ENCODE measurements around the gene PLA2G5.
"Not testable (repeated sequence)": the region's sequence is repeated elsewhere in the genome, so short reads cannot be mapped to it uniquely, and the experiment has no call there.

PLA2G5 gene, protein sequence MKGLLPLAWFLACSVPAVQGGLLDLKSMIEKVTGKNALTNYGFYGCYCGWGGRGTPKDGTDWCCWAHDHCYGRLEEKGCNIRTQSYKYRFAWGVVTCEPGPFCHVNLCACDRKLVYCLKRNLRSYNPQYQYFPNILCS

DNA sequence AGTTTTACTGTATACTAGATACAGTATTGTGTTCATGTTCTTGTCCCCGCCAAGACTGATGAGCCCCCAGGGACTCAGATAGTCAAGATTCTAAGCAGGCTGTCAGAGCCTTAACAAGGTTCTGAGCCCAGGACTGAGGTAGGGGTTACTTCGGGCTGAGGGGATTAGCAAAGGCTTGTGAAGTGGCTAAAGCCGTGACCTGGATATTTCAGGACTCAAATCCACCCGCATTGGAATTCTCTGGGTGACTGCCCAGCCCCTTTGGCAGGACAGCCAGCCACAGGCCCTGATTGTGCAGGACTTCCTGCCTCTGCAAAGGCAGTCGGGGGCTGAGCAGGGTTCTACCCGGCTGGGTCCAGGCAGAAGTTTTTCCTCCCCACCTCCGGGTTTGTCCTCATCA lies at the start of gene PLA2G5:
PLA2G5 (plus strand) TSS at position 321 of the 400 bp plus-strand sequence. CDS start 14,637 bp downstream, outside the sequence.
- DNase-seq (ENCODE audit: low read depth): no peak

DNA sequence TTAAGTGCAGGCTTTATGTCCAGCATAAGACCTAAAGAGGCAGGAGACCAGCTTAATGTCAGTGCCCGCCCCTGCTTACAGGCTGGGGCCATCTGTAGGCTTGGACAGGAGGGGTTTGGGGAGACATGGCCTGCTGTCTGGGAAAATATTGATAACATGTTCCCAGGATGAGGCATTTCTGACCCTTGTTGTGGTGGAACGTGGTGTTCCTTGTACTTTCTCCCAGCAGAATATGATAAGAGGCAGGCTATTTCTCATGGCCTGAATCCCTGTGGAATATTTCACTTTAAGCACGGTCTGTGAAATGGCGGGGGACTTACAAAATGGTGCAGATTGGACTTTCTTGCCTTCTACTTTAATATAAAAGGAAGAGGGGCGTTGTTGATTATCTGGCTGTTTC lies 41.9 kb upstream of the PLA2G5 start:
- DNase-seq (ENCODE audit: low read depth): no peak

DNA sequence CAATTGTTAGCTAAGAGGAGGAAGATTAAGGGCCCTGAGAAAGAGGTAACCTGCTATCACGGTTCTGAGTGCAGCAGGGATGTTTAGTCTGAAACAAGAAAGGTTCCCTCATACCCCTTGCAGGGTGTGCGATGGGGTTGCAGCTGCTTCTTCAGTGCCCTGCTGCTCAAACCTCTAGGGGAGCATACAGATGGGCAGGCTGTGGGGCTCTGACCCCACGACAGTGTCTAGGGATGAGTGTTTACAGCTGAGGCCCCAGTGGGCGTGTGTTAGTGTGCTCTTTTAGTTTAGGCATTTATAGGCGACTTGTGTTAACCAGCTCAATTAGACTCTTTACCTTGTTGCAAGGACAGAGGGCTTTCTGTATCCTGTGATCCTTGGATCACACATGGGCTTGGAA lies 41.3 kb upstream of the PLA2G5 start:
- DNase-seq (ENCODE audit: low read depth): no peak

DNA sequence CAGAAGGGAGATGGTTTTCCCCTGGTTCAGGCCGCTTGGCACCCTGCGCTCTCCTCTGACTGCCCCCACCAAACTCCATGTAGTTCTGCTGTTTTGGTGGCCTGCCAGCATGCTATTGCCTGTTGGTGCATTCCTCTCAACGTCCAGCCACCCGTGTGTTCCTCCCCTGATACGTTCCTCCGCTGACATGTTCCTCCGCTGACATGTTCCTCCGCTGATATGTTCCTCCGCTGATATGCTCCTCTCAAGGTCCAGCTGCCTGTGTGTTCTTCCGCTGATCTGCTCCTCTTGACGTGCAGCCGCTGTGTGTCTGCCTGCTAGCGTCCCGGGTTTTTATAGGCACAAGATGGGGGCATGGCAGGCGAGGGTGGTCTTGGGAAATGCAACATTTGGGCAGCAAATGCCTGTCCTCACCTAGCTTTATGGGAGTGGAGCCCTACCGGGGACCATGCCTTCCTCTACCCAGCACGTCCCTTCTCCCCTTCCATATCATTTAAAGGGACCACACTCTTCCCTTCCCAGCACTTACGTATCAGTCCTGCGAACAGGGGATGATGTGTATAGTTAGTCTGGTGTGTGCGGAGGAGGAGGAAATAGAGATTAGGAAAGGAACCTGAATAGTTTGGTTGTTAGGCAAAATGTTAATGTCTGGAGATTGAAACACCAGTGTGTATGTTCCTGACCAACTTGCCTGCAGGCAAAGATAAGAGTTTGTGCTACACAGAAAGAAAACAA lies 40.6 kb upstream of the PLA2G5 start:
- DNase-seq (ENCODE audit: low read depth): no peak

DNA sequence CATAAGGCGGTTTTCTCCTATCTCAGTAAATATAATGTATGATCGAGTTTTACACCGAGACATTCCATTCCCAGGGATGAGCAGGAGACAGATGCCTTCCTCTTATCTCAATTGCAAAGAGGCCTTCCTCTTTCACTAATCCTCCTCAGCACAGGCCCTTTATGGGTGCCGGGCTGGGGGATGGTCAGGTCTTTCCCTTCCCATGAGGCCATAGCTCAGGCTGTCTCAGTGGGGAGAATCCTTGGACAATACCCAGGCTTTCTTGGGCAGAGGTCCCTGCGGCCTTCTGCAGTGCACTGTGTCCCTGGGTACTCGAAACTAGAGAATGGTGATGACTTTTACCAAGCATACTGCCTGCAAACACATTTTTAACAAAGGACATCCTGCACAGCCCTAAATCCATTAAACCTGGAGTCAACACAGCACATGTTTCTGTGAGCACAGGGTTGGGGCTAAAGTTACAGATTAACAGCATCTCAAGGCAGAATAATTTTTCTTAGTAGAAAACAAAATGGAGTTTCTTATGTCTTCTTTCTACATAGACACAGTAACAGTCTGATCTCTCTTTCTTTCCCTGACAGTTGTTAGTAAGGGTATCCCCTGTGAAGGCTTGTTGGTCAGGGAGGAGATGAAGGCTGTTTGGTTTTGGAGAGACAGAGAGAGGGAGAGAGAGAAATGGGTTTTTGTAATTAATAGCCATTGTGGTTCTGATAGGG lies 39.4 kb upstream of the PLA2G5 start:
- DNase-seq (ENCODE audit: low read depth): not testable (repeated sequence)

DNA sequence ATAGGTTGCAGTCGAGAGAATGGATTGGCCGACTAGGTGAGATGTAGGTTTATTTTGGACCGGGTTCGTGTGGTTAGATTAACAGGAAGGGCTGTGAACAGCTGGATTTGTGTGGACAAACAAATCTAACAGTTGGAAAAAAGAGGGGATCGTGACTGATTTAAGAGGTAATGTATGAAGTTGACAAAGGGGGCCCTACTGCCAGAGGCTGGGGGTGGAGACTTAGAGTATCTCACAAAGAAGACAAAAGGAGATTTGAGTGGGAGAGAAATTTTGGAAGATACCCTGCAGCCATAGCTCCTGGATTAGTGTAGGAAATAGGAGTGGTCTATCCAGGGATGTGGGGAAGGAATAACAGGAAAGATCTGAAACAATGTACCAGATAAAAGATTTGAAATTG lies 38.8 kb upstream of the PLA2G5 start:
- no peak for DNase-seq (ENCODE audit: low read depth)

DNA sequence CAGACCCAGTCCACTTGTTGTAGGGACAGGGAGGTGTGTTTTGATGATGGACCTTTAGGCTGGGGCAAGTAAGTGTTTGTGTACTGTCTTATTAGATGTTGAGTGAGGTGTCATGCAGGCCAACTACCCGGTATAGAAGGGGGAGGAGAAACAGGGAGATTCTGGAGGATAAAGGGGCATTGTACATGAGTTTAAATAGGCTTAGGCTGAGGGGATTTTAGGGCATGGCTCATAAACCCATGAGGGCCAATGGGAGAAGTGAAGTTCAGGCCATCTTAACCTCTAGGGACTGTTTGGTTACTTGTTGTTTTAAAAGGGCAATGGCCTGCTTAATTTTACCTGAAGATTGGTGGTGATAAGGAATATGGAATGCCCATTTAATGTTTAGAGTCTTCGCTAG lies 38.2 kb upstream of the PLA2G5 start:
- no peak for DNase-seq (ENCODE audit: low read depth)

DNA sequence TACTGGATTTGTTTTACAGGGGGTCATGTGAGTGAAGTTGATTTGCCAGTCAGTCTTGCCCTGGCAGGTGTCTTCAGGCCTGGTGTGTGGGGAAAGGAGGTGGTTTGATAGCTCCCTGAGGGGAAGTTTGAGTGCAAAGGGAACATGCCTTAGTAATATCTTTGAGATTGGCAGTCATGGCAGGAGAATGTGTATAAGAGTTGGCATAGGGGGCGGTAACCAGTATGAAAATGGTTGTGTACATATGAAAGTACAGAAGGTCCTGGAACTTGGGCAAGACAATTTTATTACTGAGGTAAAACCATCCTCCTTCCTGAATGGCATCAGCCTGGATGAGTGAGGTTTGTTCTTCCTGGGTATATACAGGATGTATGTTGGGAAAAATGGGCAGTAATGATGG lies 37.6 kb upstream of the PLA2G5 start:
- DNase-seq (ENCODE audit: low read depth): no peak

DNA sequence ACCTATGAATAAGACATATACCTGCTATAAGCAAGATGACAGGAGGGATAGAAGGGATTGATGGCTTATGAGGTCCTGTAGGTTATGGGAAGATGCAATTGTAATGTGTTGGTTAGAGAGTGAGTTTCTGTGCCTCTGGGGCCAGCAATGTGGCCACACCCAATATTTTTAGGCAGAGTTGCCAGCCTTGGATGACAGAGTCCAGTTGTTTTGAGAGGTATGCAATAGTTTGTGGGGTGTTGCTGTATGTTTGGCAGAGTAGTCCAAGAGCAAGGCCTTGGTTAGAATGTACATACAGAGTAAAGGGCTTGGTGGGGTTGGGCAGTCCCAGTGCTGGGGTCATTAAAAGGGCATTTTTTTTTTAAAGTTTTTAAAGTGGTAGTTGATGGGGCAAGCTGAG lies 36.6 kb upstream of the PLA2G5 start:
- DNase-seq (ENCODE audit: low read depth): no peak

DNA sequence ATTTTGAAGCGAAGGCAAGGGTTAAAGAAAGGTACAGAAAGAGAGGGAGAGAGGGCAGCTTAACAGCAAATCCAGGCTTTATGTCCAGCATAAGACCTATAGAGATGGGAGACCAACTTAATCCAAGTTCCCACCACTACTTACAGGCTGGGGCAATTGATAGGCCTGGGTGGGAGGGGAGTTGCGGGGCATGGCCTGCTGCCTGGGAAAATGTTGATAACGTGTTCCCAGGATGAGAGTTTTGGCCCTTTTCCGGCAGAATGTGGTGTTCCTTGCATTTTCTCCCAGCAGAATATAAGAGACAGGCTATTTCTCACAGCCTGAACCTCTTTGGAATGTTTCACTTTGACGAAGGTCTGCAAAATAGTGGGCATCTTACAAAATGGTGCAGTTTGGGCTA lies 34.9 kb upstream of the PLA2G5 start:
- DNase-seq (ENCODE audit: low read depth): no peak

DNA sequence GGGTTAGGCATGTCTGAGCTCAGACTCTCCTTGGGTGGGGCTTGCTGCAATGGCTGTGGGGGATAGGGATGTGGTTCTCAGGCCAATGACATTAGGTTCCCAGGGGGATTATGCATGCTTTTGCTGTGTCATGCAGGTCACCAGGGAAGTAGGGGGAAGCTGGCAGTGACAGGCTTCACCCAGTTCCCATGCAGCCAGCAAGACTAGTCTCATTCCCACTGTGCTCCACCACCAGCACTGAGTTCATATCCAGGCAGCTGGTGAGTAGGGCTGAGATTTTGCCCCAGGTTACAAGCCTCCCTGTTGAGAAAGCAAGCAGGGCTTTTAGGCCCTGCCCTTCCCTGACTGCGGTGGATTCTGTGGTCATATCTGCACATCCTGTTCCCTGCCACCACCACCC lies 32.1 kb upstream of the PLA2G5 start:
- DNase-seq (ENCODE audit: low read depth): peak; percentile 35

DNA sequence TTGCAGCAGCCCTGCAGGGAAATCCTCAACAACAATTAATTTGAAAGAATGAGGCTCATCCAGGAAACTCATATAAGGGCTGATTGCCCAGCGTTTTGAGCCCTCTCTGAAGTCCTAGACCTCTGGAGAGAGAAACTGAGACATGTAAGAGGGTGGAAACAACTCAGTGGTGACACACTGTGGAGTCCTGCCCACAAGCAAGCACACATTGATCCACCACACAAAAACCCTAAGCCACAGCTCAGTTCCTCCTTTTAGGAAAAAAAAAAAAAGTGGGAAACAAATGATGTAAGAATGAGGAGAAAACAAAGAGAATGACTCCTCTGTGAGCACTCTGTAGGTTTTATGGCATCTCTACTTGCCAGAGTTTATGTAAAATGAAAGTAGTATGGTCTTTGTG lies 22.9 kb upstream of the PLA2G5 start:
- no peak for DNase-seq (ENCODE audit: low read depth)

DNA sequence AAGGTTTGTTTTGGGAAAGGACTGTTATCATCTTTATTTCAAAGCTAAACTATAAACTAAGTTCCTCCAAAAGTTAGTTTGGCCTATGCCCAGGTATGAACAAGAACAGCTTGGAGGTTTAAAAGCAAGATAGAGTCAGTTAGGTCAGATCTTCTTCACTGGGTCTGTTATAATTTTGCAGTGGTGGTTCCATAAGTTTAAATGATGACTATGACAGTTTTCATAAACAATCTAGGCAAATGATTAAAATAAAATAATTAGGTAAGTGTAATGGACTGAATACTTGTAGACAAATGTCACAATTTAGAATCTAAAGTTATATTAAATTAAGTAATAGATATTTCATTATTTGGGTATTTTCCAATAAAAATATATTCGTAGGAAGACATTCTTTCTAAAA lies 21.4 kb upstream of the PLA2G5 start:
- no peak for DNase-seq (ENCODE audit: low read depth)

DNA sequence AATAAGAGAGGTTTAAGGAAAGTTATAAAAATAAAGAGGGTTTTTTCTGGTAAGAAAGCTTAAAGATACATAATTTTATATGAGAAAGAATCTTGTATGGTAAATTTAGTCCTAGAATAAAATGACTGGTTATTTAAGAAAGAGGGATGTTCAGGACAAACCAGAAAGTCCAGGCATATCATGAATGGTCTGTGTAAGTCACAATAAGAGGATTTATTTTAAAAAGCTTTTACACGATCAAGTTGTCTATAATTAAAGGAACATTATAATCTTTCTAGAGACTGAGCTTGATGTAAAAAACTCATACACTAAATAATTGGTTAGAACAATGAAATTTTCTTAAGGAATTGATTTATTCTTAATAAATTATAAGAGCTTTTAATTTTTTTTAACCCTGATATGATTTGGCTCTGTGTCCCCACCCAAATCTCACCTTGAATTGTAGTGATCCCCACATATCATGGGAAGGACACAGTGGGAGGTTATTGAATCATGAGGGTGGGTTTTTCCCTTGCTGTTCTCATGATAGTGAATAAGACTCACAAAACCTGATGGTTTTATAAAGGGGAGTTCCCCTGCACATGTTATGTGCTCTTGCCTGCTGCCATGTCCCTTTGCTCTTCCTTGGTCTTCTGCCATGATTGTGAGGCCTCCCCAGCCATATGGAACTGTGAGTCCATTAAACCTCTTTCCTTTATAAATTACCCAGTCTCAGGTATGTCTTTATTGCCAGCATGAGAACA lies 20.8 kb upstream of the PLA2G5 start:
- DNase-seq (ENCODE audit: low read depth): not testable (repeated sequence)

DNA sequence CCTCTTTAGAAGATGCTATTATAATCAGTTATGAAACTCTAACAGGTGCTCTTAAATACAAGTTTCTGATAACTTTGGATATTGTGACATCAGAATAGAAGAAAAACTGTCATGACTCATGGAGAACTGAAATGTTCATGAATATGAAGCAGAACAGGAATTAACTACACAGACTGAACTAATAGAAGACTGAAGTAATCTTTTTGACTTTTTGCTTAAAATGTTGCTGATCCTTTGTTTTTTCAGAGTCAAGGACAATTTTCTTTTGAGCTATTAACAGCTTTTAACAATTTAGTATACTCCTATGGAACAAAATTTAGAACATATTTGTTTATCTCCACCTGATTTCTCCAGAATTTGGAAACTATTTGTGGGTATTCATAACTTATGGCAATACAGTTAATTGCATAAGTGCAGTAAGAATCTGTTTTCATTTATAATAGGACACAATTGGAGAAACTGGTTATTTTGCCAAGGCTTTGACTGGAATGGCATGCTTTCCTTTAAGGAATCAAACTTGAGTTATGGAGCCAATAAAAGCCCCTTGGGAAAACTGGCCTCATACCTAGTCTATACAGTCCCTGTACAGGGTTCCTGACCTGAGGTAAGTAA lies 18.7 kb upstream of the PLA2G5 start:
- DNase-seq (ENCODE audit: low read depth): no peak

DNA sequence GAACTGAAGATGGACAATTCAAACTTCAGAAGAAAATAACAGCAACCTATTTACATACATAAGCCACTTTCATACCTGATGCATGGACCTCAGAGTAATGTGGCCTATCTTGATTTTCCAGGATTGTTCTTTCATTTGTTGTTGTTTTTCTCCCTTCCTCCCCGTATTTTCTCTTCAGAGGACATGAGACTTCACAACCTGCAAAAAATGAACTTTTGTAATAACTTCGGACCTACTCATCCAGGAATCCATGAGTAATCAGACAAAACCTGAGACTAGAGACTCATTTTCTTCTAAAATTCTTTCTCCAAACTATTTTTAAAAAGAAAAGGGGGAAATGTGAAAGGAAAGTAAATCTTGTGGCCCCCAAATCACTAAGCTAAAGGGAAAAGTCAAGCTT lies 17.6 kb upstream of the PLA2G5 start:
- no peak for DNase-seq (ENCODE audit: low read depth)

DNA sequence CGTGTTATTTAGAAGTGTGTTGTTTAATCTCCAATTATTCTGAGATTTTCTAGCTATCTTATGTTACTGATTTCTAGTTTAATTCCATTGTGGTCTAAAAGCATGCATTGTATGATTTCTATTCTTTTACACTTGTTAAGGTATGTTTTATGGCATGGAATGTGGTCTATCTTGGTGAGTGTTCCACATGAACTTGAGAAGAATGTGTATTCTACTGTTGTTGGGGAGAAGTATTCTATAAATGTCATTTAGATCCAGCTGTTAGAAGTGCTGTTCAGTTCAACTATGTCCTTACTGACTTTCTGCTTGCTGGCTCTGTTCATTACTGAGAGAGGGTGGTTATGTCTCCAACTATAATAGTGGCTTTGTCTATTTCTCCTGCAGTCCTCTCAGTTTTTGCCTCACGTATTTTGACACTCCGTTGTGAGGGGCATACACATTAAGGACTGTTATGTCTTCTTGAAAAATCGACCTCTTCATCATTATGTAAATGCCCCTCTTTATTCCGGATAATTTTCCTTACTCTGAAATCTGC lies 12.0 kb upstream of the PLA2G5 start:
- no peak for DNase-seq (ENCODE audit: low read depth)

DNA sequence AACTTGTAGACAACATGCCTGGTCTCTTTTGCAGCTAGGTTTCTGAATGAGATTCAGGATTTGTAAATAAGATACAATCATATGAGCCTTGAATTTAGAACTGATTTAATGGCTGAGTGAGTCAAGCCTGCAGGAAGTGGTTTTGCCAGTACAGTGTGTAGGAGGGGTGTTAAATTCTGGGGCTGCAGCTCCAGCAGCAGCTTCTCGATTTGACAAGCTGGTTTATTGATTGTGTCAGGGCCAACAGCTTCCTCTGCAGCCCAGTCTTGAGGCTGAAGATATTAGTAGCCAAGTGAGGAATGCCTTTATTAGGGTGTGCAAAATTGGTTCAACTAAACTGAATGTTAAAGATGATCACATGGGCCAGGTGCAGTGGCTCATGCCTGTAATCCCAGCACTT lies 11.5 kb upstream of the PLA2G5 start:
- peak; percentile 75 for DNase-seq (ENCODE audit: low read depth)

DNA sequence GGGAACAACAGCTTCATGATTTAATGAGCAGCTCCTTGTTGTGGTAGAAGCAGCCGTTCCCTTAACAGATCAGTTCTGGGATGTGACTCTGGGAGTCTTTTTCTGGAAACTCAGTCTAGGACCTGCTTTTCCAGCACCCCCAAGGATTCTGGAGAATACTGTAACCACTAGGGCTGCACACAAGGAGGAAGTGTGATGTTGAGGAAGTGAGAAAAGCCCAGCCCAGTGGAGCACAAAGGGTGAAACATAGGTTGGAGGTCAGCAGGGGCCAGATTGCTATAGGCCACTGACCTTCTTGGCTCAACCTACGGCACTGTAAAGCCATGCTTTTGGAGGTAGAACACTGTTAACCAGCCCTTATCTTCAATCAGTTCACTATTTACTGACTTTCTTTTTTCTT lies 10.1 kb upstream of the PLA2G5 start:
- no peak for DNase-seq (ENCODE audit: low read depth)

DNA sequence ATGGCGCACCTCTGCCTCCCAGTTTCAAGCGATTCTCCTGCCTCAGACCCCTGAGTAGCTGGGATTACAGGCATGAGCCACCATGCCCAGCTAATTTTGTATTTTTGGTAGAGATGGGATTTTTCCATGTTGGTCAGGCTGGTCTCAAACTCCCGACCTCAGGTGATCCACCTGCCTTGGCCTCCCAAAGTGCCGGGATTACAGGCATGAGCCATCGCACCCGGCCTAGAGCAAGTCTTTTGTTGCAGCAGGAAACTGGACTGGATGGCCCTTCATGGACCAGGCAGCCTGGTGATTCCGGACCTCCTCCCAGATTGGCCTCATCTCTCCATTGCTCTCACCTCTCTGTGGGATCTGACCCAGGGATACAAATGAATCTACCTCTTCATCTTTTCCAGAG lies 9.2 kb upstream of the PLA2G5 start:
- DNase-seq (ENCODE audit: low read depth): not testable (repeated sequence)

DNA sequence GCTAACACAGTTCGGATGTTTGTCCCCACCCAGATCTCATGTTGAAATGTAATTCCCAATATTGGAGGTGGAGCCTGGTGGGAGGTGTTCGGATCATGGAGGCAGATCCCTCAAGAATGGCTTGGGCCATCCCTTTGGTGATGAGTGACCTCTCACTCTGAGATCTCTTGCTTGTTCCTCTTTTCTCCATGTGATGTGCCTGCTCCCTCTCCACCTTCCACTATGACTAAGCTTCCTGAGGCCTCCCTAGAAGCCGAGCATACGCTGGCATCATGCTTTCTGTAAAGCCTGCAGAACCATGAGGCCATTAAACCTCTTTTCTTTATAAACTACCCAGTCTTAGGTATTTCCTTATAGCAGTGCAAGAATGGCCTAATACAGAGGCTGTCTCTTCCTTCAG lies 8.1 kb upstream of the PLA2G5 start:
- DNase-seq (ENCODE audit: low read depth): peak; percentile 26

DNA sequence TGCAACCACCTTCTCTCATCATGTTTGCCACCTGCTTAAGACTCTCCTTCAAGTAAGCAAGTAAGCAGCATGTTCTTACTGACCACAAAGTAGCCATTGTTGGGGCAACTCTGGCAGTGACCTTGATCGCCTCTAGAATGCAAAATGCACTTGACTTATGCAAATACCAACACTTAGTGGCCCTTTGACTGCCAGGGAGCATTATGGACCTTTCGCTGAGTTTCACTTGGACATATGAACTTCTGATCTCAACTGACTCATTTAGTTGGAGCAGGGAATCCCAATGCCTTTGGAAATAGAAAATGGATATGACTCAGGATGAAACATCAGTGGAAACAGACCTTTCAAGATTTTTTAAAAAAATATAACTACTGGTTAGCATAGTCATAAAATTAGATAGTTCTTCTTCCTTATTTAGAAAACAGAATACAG lies 6.1 kb upstream of the PLA2G5 start:
- DNase-seq (ENCODE audit: low read depth): peak; percentile 87
